GM18502 (cell line): ENCODE measurements around the gene FERMT3.
"Not testable (repeated sequence)": the region's sequence is repeated elsewhere in the genome, so short reads cannot be mapped to it uniquely, and the experiment has no call there.

Experiments
- ATAC-seq: cut with Tn5 transposase; IDR thresholded peaks from one replicate; pipeline ENCODE4 v1.9.1; 2021; ENCODE audit warnings: mild to moderate bottlenecking; ENCODE audit not compliant: unreplicated experiment, poor library complexity

Gene FERMT3

GRCh38 chr11:64246621-64246870 is 40.0 kb downstream of the FERMT3 start:
- not testable (repeated sequence) for ATAC-seq

DNA sequence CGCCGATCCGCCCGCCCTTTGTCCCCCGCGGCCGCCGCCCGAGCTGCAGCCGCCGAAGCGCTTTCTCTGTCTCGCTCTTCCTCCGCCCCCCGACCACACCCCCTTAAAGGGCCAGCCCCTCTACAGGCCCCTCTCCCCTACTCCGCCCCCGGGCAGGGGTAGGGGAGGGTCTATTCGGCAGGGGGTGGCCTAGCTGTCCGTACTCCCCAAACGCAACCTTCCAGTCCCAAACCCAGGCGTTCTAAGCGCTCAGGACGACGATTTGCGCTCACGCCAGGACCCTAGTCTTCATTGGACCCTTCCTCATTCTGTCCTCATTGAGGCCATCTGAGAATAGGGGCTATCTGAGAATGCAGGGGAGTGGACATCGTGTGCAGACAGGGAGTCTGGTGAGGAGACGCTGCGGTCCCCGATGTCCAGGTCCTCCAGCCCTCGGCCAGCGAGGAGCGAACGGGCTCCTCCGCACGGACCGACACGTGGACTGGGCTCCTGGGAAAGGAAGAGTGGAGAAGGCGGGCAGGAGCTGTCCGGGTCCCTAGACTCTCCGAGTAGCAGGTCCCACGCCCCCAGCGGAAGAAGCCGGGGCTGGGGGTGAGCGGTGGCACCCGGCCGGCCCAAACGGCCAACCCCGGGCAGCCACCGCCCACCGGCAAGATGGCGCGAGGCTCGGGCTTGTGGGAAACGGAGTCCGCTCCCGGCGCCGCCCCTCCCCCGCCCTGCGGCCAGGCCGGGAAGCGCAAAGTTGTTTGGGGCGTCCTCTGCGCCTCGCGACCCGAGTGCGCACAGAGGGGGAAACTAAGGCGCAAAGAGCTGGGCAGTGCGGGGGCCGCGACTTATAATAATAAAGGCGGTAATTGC is 40.6 kb downstream of the FERMT3 start, which contains the start of gene PPP1R14B:
Gene PPP1R14B, minus strand, starts transcription at position 73 of the 858 bp plus-strand sequence. CDS start 270 bp downstream, outside the sequence.
- no peak for ATAC-seq

GRCh38 chr11:64247729-64248531 is 41.4 kb downstream of the FERMT3 start:
- no peak for ATAC-seq

- no peak for ATAC-seq
Observed at GRCh38 chr11:64248578-64248977, 42.1 kb downstream of the FERMT3 start.

- ATAC-seq, result no peak
Observed at GRCh38 chr11:64249038-64249437, 42.5 kb downstream of the FERMT3 start.

- no peak for ATAC-seq
Observed at GRCh38 chr11:64249563-64250414, 43.3 kb downstream of the FERMT3 start.

DNA sequence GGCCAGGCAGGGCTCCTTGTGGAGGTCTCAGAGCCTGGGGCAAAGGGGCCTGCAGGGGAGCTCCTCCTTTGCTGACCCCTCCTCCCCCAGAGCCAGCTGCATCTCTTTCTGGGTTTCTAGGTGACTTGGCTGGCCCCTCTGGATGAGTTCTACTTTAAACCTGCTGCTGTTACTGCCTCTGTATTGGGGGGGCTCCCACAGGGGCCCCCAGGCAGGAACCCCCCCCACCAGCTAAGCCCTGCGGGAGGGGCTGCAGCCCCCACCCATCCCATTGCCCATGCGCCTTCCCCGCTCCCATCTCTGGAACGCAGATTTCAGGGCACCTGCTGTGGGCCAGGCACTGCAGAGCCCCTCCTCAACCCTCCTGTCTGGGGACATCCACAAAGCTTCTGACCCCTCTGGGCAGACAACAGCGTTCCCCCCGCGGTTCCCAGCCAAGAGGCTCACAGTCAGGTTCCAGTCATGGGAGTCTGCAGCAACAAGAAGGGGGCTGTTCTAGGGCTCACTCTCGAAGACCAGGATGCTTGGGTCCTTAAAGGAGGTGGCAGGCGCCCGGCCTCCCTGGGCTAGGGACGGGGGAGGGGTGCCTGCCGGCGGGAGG is 44.0 kb downstream of the FERMT3 start:
- no peak for ATAC-seq

- ATAC-seq, result peak; percentile 42
Observed at GRCh38 chr11:64251016-64251752, 44.7 kb downstream of the FERMT3 start, which contains the start of gene PLCB3. PLCB3 (plus strand) TSS chr11:64251530; CDS start chr11:64251650, 120 bp downstream.

GRCh38 chr11:64251753-64252002 is 45.2 kb downstream of the FERMT3 start:
- no peak for ATAC-seq

DNA sequence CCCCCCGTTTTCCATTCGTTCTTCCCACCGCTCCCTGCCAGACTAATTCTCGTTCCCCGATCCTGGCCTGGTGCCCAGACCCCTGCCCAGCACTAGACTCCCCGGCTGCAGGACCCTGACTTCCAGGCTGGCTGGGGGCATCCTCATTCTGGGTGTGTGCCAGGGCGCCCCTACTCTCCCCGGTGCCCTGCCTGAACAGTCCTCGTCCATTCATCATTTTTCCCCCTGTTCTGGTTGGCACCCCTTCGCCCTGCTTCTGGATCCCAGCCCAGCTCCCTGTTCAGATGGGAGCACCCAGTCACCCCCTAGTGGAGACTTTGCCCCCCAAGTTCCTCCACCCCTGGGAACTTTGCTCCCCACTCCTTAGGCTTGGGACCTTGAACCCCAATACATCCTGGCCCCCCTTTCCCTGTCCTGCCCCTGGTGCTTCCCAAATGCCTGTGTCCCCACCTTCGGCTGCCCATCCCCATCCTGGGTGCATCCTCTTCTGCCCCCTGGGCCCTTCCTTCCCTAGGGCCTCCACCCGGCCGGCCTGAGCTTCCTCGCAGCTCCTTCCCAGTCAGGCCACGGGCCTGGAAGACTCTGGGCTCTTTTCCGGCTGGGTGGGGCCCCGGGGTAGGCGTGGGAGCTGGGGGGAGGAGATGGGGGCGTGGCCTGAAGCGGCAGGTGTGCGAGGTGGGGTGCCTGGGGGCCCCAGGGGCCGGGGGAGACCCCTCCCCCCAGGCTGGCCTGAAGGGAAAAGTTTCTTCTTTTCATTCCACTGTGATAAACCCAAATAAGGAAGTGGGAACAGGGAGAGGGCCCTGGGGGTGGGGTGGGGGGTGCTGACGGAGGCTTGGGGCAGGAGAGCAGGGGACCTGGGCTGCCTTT is 45.7 kb downstream of the FERMT3 start:
- no peak for ATAC-seq

DNA sequence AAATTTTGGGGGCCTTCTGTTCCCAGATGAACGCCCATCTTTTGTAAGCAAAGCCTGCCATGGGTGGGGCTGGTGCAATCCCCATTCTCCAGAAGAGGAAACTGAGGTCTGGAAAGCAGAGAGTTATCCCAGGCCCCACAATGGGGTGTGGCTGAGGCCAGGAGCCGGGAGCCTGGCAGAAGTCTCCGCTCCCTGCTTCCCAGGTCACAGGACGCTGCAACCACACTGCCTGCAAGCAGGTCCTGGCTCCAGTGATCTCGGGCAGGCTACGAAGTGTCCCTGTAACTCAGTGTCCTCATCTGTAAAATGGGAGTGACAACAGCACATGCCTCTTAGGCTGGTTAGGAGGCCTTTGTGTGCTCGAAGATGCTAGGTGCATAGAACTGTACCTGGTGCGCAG is 46.5 kb downstream of the FERMT3 start:
- ATAC-seq, result no peak

GRCh38 chr11:64253481-64253880 is 47.0 kb downstream of the FERMT3 start:
- no peak for ATAC-seq

DNA sequence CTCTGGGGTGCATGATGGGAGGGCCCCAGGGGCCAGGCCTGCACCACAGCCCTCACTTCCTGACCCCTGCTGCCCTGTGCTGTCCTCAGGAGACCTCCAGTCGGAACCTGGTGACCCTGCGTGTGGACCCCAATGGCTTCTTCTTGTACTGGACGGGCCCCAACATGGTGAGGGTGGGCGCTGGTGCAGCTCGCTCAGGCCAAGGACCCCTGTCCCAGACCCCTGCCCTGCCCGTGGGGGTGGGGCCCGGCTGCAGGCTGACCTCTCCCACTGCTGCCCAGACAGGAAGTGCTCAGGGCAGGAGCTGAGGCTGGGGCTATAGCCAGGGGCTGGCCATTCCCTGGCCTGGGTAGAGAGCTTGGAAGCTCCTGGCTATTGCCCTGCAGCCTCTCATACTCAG is 47.8 kb downstream of the FERMT3 start:
- no peak for ATAC-seq

- ATAC-seq, result no peak
Observed at GRCh38 chr11:64255135-64256128, 48.9 kb downstream of the FERMT3 start.

DNA sequence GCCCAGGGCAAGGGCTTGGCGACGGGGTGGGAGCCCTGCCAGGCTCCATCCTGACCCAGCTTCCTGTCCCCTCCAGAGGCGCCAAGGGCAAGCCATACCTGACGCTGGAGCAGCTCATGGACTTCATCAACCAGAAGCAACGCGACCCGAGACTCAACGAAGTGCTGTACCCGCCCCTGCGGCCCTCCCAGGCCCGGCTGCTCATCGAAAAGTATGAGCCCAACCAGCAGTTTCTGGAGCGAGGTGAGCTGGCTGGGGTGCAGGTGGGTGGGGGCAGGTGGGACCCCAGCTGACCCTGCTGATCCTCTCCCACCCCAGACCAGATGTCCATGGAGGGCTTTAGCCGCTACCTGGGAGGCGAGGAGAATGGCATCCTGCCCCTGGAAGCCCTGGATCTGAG is 49.8 kb downstream of the FERMT3 start:
- no peak for ATAC-seq

GRCh38 chr11:64258356-64258755 is 51.8 kb downstream of the FERMT3 start:
- no peak for ATAC-seq

DNA sequence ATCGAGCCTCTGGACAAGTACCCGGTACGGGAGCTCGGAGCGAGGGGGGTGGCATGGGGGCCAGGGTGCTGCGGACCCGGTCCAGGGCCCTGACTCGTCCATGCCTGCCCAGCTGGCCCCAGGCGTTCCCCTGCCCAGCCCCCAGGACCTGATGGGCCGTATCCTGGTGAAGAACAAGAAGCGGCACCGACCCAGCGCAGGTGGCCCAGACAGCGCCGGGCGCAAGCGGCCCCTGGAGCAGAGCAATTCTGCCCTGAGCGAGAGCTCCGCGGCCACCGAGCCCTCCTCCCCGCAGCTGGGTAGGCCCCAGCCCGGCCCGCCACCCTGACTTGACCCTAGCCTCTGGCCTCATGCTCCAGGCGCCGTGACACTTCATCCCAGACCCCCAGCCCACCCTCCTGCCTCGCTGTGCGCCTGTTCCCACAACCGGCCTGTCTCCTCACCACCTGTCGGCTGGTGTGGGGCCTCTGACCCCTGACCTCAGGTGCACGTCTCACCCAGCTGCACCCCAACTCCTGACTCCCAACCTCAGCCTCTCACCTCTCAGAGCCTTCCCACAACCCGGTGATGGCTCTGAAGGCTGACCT is 52.5 kb downstream of the FERMT3 start:
- ATAC-seq, result no peak
